CD4-positive, alpha-beta T cell treated with Interleukin-6 at 100 ng/mL for 8 hours (primary cell): Measurements from ENCODE around the gene MC5R.
A peak's percentile ranks its signal among the peaks of the same experiment; 100 is the strongest.

ENCODE experiments used
- DNase-seq: peaks from one replicate; pipeline ENCODE4 v3.0.0-alpha.2; 2020; ENCODE audit warnings: mixed read lengths, low spot score

Gene MC5R

DNA sequence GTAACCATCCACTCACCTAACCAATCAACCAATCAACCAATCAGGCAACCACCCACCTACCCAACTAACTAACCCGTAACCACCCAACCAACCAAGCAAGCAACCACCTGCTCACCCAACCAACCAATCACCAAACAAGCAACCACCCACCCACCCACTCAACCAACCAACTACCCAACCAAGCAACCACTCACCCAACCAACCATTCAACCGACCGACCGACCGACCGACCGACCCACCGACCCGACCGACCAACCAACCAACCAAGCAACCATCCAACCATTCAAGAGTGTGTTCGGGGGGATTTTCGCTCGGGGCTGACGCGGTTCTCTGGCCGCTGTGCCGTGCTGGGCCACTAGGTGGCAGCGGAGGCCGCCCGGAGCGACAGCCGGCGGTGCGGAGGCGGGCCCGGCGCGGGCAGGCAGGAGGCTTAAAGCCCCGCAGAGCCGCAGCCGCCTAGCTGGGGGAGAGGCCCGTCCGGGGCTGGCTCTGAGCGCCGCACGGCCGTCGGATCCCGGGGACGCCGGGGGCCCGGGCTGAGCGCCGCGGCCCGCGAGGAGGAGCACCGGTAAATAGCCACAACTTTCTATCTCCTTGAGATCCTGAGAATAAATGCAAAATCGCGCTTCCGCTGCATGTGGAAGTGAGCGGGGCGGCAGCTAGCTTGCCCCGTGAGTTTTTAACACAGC is at the start of gene MC5R:
MC5R (plus strand) TSS at position 443 of the 689 bp plus-strand sequence. CDS start 1,617 bp downstream, outside the sequence.
- DNase-seq: peak; percentile 53

DNA sequence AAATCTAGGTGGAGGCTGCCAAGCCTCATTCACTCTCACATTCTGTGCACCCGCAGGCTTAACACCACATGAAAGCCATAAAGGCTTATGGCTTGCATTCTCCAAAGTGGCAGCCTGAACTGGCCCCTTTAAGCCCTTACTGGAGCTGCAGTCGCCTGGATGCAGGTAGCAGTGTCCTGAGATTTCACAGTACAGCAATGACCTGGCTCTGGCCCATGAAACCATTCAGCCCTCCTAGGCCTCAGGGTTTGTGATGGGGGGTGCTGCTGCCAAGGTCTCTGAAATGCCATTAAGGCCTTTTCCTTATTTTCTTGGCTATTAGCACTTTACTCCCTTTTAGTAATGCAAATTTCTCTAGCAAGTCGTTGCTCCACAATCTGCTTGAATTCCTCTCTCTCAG is 48.9 kb upstream of the MC5R start:
- no peak for DNase-seq

DNA sequence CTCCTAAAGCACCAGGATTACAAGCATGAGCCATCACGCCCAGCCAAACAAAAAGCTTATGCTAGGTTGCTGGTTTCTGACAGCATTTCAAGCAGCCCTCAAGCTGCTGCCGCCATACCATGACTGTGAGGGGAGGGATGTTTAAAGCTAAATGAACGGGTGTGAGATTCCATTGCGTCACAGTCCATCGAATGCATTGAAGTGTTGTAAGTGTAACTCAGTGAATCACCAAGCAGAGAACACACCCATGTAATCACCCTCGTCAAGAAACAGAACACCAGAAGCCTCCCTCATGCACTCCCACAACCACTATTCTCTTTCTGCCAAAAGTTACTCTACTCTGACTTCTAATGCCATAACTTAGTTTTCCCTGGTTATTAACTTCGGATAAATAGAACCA is 32.8 kb upstream of the MC5R start:
- no peak for DNase-seq

DNA sequence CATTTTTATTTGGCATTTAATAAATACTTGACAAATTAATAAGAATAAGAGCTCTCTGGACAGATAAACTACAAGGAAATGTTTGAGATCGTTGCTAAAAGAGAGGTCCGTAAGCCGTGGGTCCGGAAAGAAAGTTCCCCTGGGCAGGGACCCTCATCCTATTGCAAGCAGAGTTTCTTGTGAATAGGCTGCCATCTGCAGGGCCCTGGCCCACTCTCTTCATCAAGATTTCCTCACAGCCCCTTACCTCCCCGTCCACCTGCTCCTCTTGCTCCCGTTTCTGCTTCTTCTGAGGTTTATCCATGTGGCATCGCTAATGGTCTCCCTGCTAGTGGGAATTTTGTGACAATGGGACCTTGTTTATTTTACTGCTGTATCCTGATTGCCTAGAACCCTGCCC is 30.1 kb upstream of the MC5R start:
- no peak for DNase-seq

DNA sequence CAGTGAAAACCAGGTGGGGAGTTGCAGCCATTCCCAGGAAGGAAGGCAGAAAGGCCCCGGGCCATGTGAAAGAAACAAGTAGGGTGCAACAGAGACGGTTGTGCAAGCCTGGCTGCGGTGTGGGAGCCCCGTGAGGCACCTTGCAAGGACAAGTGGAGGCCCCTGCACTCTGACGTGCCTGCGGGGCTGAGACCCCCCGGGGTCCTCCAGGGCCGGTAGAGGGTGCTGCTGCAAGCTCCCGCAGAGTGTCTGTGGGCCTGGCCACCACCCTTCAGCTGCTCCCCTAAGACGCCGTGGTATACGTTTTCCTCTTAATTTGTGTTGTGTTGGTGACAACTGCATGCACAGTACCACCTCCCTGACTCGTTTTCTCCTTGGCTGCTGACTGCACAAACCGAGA is 27.4 kb upstream of the MC5R start:
- DNase-seq: no peak

- no peak for DNase-seq
These were observed 26.8 kb upstream of the MC5R start for GRCh38 chr18:13797157-13797611.

GRCh38 chr18:13799396-13799795 is 24.6 kb upstream of the MC5R start:
- no peak for DNase-seq

- DNase-seq: peak; percentile 24
These were observed 23.3 kb upstream of the MC5R start for GRCh38 chr18:13800505-13801259.

DNA sequence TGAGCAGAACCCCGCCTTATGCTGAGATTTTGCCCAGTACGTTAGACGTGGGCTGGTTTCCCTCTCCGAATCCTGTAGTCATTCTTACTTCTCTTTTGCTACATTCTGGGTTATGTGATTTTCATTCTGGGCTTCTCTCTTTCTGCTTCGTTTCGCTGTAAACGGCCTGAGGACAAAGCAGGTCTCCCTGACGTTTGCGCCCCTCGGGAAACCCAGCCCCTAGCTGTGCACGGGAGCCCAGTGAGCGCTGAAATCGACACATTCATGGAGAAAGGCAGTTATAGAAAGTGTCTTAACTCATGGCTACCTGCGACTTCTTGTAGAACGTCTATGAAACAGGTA is 22.7 kb upstream of the MC5R start:
- no peak for DNase-seq

DNA sequence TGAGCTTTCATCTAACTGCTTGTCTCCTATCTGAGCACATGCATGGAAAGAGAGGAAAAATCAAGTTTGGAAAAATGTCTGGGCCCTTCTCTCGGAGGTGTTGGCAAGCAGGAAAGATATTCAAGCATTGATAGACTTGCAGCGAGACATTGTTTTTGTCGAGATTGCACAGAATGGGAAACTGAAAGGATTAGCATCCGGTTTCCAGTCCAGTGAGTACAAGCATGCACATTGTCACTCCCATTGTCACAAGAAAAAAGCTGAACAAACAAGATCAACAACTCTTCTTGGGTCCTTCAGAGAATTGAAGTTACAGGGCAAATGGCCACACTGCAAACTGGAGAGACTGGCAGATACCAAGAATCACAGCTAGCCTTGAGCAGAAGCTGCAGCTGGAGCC is 19.6 kb upstream of the MC5R start:
- DNase-seq: no peak

GRCh38 chr18:13808294-13809042 is 15.5 kb upstream of the MC5R start:
- no peak for DNase-seq

DNA sequence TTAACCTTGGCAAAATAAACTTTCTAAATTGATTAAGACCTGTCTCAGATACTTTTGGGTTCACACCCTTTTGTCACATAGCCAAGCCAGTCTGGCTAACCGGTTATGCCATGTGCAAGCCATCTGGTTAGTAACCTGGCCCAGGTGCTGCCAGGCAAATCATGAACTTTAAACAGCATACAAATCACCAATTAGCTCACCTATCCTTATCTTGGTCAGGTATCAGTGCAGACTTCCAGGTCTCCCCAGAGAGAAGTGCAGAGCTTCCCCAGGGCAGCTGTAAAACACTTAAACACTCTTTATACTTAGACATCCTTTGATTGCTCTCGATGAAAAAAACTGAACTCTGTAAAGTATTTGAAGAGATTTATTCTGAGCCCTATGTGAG is 14.9 kb upstream of the MC5R start:
- DNase-seq: no peak

DNA sequence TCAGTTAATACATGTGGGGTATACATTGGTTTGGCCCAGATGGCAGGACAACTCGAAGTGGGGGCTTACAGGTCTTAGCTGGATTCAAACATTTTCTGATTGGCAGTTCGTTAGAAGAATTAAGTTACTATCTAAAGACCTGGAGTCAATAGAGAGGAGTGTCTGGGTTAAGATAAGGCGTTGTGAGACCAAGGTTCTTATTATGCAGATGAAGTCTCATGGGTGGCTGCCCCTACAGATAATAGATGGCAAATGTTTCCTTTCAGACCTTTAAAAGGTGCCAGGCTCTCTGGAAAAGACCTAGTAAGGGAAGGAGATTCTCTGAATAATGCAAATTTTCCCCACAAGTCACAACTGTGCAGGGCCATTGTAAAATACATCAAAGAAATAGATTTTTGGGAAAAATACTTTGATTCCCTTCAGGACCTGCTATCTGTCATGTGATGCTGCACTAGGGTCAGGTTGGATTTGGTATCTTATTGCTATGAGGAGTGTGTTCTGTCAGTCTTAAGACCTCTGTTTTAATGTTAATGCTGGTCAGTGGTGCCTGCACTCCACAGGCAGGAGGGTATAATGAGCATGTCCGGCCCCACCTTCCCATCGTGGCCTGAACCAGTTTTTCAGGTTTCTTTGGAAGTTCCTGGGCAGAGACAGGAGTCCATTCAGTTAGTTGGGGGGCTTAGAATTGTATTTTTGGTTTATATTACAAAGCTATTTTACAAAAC is 14.3 kb upstream of the MC5R start:
- DNase-seq: no peak

DNA sequence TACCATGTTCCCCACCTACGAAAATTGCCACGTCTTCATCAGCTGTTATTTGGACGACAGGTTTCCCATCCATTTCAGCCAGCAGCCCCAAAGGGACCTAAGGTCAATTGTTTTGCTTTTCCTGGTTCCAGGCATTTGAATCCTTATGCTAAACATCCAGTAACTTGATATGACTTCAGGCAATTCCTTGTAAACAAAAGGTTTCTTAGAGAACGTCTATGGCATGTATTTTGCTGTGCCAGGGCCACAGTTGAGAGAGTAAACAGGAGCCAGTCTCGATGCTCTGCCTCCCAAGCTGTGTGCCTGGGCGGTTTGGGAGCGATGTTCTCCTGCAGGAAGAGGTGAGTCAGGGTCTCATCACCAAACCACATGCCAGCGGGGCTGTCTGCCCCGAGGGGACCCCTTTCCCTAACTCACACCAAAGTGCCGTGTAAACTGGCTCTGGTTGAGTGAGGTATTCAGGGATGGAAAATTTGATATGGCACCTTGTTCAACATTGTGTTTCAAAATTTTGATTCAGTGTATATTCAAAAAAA is 12.9 kb upstream of the MC5R start:
- no peak for DNase-seq

DNA sequence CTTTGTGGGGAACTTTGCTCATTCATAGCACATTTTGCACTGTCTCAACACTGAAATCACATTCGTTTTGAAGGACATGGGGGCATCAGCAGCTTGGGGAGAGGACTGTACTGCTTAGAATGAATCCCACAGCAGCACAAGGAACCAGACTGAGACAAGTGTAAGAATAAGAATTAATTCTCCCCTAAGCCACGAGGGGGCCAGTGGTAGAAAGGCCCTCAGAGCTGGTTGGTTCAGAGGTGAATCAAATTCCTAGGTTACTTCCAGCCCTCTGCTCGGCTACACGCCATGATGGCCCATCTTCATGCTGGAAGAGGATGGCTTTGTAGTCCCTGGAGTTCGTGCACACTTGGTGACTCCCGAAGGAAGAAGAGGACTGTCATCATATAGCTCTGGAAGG is 12.0 kb upstream of the MC5R start:
- DNase-seq: no peak

- DNase-seq: peak; percentile 51
These were observed 10.6 kb upstream of the MC5R start for GRCh38 chr18:13813271-13813849.

GRCh38 chr18:13826209-13826608 is 2.3 kb downstream of the MC5R start:
- no peak for DNase-seq

DNA sequence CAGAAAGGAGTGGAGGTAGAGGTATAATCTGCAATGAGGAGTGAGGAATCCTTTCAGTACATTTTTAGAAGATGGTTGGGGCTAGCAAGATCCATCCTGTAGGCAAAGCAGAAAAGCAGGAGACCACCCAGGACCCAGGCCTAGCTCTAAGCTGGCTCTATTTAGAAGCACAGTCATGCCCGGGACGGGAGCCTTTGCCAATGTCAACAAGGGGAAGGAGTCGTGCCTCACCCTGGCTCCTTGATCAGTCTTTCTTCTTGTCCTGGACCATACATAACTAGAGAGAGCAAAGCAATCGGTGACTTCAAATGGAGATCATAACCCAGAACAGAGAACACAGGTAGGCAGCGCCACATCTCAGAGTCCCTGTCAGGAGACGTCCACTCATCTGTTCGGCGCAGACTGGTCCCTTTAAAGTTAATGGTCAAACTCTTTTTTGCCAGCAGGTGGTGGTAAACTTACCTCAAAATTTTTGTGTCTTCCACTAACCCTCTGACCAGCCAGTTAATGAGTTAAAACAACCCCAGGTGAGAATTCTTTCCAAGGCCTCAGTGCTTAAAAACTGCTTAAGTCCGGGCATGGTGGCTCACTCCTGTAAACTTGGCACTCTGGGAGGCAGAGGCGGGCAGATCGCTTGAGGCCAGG is 8.0 kb downstream of the MC5R start:
- no peak for DNase-seq

DNA sequence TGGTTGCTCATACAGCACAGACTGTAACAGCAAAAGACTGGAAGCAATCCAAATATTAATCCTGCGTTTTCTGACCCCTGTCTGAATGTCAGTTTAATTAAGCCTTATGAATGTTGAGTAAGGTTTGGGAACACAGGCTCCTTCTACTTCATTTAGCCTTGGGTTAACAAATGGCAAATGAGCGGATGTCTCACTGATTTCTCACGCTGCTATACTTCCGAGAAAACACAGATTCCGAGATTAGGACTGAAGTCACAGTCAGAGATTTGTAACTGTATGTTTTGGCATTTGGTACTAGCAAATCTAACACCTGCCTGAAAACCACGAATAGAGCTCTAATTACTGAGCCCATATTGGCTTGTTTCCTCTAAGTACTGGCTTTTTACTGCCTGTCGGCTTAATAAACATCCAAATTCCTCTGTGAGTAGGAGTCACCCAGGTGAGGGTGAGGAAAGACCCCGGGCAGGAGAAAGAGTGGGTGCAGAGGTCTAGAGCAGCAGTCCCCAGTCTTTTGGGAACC is 10.6 kb downstream of the MC5R start:
- no peak for DNase-seq

DNA sequence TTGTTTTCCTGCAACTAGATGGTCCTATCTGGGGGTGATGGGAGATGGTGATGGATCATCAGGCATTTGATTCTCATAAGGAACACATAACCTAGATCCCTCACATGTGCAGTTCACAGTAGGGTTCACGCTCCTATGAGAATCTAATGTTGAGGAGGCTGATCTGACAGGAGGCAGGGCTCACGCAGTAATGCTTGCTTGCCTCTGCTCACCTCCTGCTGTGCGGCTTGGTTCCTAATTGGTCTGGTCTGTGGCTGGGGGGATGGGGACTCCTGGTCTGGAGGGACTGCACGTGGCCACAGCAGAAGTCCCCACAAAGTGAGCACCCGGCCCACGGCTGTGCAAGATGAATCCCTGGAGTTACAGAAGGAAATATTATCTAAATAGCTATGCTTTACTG is 11.3 kb downstream of the MC5R start:
- no peak for DNase-seq

DNA sequence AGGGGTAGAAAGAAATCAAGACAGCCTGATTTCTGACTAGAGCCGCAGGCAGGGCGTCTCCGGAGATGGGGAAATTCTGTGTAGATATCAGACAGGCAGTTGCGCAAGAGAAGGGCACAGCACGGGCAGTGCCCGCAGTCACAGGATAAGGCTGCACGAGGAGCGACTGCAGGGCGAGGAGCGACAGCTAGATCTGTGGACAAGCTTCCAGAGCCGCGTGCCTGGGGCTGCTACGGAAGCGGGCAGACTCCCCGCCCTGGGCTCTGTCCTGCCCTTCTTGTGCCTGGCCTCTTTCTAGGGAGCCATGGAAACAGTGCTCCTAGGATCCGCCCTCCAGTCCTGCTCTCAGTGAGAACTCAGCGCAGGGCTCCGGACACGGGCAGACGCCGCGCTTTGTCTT is 12.6 kb downstream of the MC5R start:
- no peak for DNase-seq
